Lung (tissue), 12 donors: Measurements from ENCODE around the gene BAHCC1. TPM values are rescaled to one million over a fixed set of nuclear protein-coding genes. Genes with fewer than 3 reads are reported as not detected.
A peak's percentile ranks its signal among the peaks of the same experiment; 100 is the strongest.

ENCODE experiments used
- ATAC-seq: fragments of 200-7000 bp; cut with Tn5 transposase; one replicate; pipeline ENCODE4 v1.9.1; 2020; ENCODE audit warnings: moderate number of reproducible peaks; ENCODE audit not compliant: insufficient read depth, low FRiP score
- DNase-seq, 3 donors: peaks; one replicate each; pipeline ENCODE4 v3.0.0-alpha.2; 2013 to 2017
- H3K27ac ChIP-seq, 2 donors: one replicate each; pipeline ENCODE4 v1.5.1; 2013; ENCODE audit warnings: mild to moderate bottlenecking in 2 of 2, moderate library complexity in 2 of 2, control low read depth in 1 of 2, inconsistent platforms in 1 of 2, low read depth in 1 of 2, low read length in 1 of 2
- H3K27me3 ChIP-seq, 3 donors: one replicate each; pipeline ENCODE4 v1.5.1; 2013; ENCODE audit warnings: low read length in 2 of 3; ENCODE audit not compliant: control insufficient read depth in 3 of 3, insufficient read depth in 3 of 3
- H3K36me3 ChIP-seq, 4 donors: one replicate each; pipeline ENCODE4 v1.5.1; 2013; ENCODE audit warnings: low read length in 4 of 4, mild to moderate bottlenecking in 1 of 4, moderate library complexity in 1 of 4; ENCODE audit not compliant: control insufficient read depth in 4 of 4, insufficient read depth in 4 of 4
- H3K4me1 ChIP-seq, 5 donors: one replicate each; pipeline ENCODE4 v1.5.1; 2013; ENCODE audit warnings: low read length in 5 of 5, mild to moderate bottlenecking in 2 of 5, moderate library complexity in 1 of 5; ENCODE audit not compliant: control insufficient read depth in 5 of 5, insufficient read depth in 5 of 5
- H3K4me3 ChIP-seq: one replicate; pipeline ENCODE4 v1.5.1; 2013; ENCODE audit warnings: mild to moderate bottlenecking, control low read depth, moderate library complexity
- H3K9ac ChIP-seq, 2 donors: one replicate each; pipeline ENCODE4 v1.5.1; 2013; ENCODE audit warnings: low read length in 2 of 2, control low read depth in 1 of 2; ENCODE audit not compliant: insufficient read depth in 1 of 2
- H3K9me3 ChIP-seq, 4 donors: one replicate each; pipeline ENCODE4 v1.5.1; 2013; ENCODE audit warnings: low read length in 3 of 4, mild to moderate bottlenecking in 1 of 4, moderate library complexity in 1 of 4; ENCODE audit not compliant: control insufficient read depth in 4 of 4, insufficient read depth in 3 of 4
- CTCF ChIP-seq: IDR thresholded peaks from 2 replicates; pipeline ENCODE4 v1.5.1; 2012; ENCODE audit warnings: mild to moderate bottlenecking; ENCODE audit errors: control extremely low read depth, extremely low read depth
- WGBS, 2 donors: extraction: QIAGEN DNeasy Blood & Tissue Kit; methylation state at CpG; one replicate each; pipeline ENCODE4 v1.1.7; 2013; 5-methylcytosine and 5-hydroxymethylcytosine counted together
- polyA plus RNA-seq, 2 donors: library from polyadenylated mRNA; stranded (reverse); fragments of 200-250 nt; gene quantifications; one replicate each; pipeline ENCODE4 v1.2.1, GENCODE V29; 2013
- total RNA-seq, 2 donors: library from RNA; depleted of rRNA in 1 of 2; stranded (reverse); fragments of >200 nt in 1 of 2; gene quantifications; one replicate each; pipeline ENCODE4 v1.2.1, GENCODE V29; 2014 to 2021
- donor health status: control.
- donor health status: control.
- donor health status: Bipolar disorder and iron deficiency.
- donor health status: healthy.
- donor health status: DM: yes; HTN: yes; CAD: no.

Gene BAHCC1
- total and polyA plus RNA-seq, 4 donors: 7.6 to 24.9 (median 17.5) TPM

- ATAC-seq (no peak), DNase-seq (peak in 1 of 3 donors; percentile 47)
- no peak overlapping the region for H3K9ac ChIP-seq
- no peak overlapping the region for H3K4me3 ChIP-seq
- no peaks in the 10 kb centered on the region for H3K27me3 ChIP-seq
- peaks cover 0 to 11% (median 3%) of the 10 kb centered on the region in 5 donors for H3K4me1 ChIP-seq
- no peak for TF ChIP-seq CTCF
- H3K36me3 ChIP-seq: no peaks in the 10 kb centered on the region
- WGBS, 2 donors: 24 to 41% methylated on average over 5 of the region's 5 CpGs
- H3K27ac ChIP-seq: no peak overlapping the region
- H3K9me3 ChIP-seq: no peaks in the 10 kb centered on the region
Observed at GRCh38 chr17:81491761-81492160, 96.5 kb downstream of the BAHCC1 start.

GRCh38 chr17:81492202-81492601 lies 96.9 kb downstream of the BAHCC1 start:
- no peak for DNase-seq

GRCh38 chr17:81492706-81493105 lies 97.4 kb downstream of the BAHCC1 start:
- WGBS, 2 donors: 82 to 89% methylated on average over 9 of the region's 9 CpGs
- TF ChIP-seq CTCF: no peak
- Histone ChIP-seq H3K9me3 (no peaks in the 10 kb centered on the region), H3K9ac (no peak overlapping the region), H3K27me3 (no peaks in the 10 kb centered on the region), H3K4me3 (no peak overlapping the region), H3K27ac (no peak overlapping the region), H3K36me3 (no peaks in the 10 kb centered on the region), H3K4me1 (peaks cover 0 to 8% (median 3%) of the 10 kb centered on the region in 5 donors)
- DNase-seq (no peak), ATAC-seq (no peak)

More at GRCh38 chr17:81492202-81492601, 96.9 kb downstream of the BAHCC1 start:
- Histone ChIP-seq H3K4me1 (peaks cover 0 to 11% (median 3%) of the 10 kb centered on the region in 5 donors), H3K9me3 (no peaks in the 10 kb centered on the region), H3K27ac (no peak overlapping the region), H3K36me3 (no peaks in the 10 kb centered on the region), H3K27me3 (no peaks in the 10 kb centered on the region), H3K4me3 (no peak overlapping the region), H3K9ac (no peak overlapping the region)
- no peak for ATAC-seq
- WGBS, 2 donors: 61 to 77% methylated on average over 18 of the region's 18 CpGs
- TF ChIP-seq CTCF: no peak
